Mammary epithelial cell (primary cell): Measurements from ENCODE around the gene DNAL4.

Experiments used
- CTCF ChIP-seq, 2 donors: IDR thresholded peaks in 1 of 2; conservative IDR thresholded peaks in 1 of 2; 2 replicates each; pipeline ENCODE4 v1.5.1; 2011 to 2012; ENCODE audit warnings: inconsistent platforms in 2 of 2, low read length in 2 of 2, mild to moderate bottlenecking in 2 of 2, control low read depth in 1 of 2, low read depth in 1 of 2; ENCODE audit not compliant: insufficient read depth in 1 of 2; ENCODE audit errors: extremely low read depth in 1 of 2
- EZH2 ChIP-seq: IDR thresholded peaks from 2 replicates; pipeline ENCODE4 v1.6.1; 2012; ENCODE audit warnings: low read length, inconsistent platforms, borderline replicate concordance

GRCh38 chr22:38781033-38781432 lies 12.9 kb downstream of the DNAL4 start:
- no peak for TF ChIP-seq CTCF (conservative IDR thresholded peaks at IDR 0.05 in 1 of 2, IDR thresholded peaks at IDR 0.05 in 1 of 2; ENCODE audit: extremely low read depth in 1 of 2, insufficient read depth in 1 of 2, low read depth in 1 of 2, low read length in 2 of 2)
- no peak for TF ChIP-seq EZH2
